Measurements from ENCODE around the gene GTPBP4.

GRCh38 chr10:1020460-1020859 is 32.2 kb downstream of the GTPBP4 start:
- no peak for TF ChIP-seq POLR2A (IDR thresholded peaks at IDR 0.05)
- TF ChIP-seq, protein P1, sequence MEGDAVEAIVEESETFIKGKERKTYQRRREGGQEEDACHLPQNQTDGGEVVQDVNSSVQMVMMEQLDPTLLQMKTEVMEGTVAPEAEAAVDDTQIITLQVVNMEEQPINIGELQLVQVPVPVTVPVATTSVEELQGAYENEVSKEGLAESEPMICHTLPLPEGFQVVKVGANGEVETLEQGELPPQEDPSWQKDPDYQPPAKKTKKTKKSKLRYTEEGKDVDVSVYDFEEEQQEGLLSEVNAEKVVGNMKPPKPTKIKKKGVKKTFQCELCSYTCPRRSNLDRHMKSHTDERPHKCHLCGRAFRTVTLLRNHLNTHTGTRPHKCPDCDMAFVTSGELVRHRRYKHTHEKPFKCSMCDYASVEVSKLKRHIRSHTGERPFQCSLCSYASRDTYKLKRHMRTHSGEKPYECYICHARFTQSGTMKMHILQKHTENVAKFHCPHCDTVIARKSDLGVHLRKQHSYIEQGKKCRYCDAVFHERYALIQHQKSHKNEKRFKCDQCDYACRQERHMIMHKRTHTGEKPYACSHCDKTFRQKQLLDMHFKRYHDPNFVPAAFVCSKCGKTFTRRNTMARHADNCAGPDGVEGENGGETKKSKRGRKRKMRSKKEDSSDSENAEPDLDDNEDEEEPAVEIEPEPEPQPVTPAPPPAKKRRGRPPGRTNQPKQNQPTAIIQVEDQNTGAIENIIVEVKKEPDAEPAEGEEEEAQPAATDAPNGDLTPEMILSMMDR (IDR thresholded peaks at IDR 0.05): no peak
